Measurements from ENCODE around the gene SH2D6. TPM values are rescaled to one million over a fixed set of nuclear protein-coding genes. Genes with fewer than 3 reads are reported as not detected.

SH2D6 gene
- polyA plus RNA-seq, 2 of the 4 experiments (the other 2 are of a cell fraction) = 1.4 to 1.8 TPM

DNA sequence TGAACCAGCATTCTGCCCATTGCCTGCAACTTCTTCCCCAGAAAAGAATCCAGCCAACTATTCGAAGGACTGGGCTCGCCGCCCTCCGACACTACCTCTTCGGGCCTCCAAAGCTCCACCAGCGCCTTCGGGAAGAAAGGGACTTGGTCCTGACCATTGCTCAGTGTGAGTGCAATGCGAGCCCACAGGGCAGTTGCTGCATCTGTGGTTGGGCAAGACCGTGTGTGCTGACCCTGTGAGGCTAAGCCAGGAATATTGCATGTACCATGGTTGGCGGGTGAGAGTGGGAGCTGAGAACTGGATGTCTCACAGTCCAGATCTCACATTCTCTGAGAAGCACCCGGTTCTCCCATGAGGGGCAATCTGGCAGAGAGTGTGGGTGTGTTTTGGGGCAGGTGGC is 47.5 kb upstream of the SH2D6 start:
- CTCF ChIA-PET = interaction anchor here (0.8 to 3.2 kb wide), 11 partner anchors 10 to 181 kb away, joined by 3 to 15 read pairs (median 5); partner anchors contain the start of genes ELMOD3 and RETSAT

DNA sequence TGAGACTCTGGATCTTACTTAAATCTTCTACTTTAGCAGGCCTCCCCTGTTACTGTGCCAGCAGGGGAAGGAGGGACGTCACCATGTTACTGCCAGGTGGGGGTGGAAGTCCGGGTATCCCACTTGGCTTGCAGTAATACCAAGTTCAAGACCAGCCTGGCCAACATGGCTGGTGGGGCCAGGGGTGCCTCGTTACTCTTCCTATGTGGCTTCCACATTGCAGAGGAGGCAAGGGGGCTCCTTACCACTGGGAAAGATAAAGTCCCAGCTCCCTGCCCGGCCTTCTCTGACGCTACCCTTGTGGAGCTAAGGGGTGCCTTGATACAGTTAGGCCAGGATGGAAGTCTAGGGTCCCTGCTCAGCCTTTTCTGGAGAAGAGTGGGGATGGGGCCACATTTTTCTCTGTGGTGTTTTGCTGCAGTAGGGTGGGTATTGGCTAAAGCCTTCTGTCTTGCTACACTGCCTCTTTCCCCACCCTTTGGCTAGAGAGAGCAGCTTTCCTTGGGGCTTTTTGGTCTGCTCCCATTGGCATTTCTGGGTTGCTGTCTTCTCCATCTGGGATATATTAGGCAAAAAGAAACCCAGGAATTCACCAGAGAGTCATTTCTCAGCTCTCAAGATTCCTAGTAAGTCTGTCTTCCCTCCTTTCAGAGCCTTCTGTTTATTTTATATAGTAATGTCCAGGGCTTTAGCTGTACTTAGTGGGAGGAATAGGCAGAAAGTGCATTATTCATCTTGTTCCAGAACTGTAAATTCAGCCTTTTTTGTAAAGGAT is 42.0 kb upstream of the SH2D6 start:
- WGBS (ENCODE audit: missing lambda C conversion rate) = 84% methylated on average over 5 of the region's 5 CpGs
- no peak for FAIRE-seq
- TF ChIP-seq RFX5 (IDR thresholded peaks at IDR 0.05) = no peak
- no peak for TF ChIP-seq FOXS1 (CRISPR knock-in tag; IDR thresholded peaks at IDR 0.05)
- TF ChIP-seq CBX2 (IDR thresholded peaks at IDR 0.05; ENCODE audit: borderline replicate concordance, low read depth) = no peak
- no peak for TF ChIP-seq NPAS2 (CRISPR knock-in tag; IDR thresholded peaks at IDR 0.05; ENCODE audit: borderline replicate concordance)
- no peak for TF ChIP-seq FOSL2 (IDR thresholded peaks at IDR 0.05)
- TF ChIP-seq FOSL2 (CRISPR knock-in tag; IDR thresholded peaks at IDR 0.05) = no peak
- no peak for TF ChIP-seq RNF2 (IDR thresholded peaks at IDR 0.05; ENCODE audit: borderline replicate concordance, low read depth)
- TF ChIP-seq ESRRA (IDR thresholded peaks at IDR 0.05; ENCODE audit: borderline replicate concordance, low read length) = no peak
- TF ChIP-seq MYC (IDR thresholded peaks at IDR 0.05; ENCODE audit: borderline replicate concordance, low read length) = no peak
- no peak for TF ChIP-seq FOSB (CRISPR knock-in tag; IDR thresholded peaks at IDR 0.05)
- no peak for TF ChIP-seq CHD4 (IDR thresholded peaks at IDR 0.05; ENCODE audit: borderline replicate concordance)
- TF ChIP-seq, protein P1, sequence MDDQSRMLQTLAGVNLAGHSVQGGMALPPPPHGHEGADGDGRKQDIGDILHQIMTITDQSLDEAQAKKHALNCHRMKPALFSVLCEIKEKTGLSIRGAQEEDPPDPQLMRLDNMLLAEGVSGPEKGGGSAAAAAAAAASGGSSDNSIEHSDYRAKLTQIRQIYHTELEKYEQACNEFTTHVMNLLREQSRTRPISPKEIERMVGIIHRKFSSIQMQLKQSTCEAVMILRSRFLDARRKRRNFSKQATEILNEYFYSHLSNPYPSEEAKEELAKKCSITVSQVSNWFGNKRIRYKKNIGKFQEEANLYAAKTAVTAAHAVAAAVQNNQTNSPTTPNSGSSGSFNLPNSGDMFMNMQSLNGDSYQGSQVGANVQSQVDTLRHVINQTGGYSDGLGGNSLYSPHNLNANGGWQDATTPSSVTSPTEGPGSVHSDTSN (IDR thresholded peaks at IDR 0.05) = no peak
- no peak for TF ChIP-seq GATA3 (IDR thresholded peaks at IDR 0.05; ENCODE audit: borderline replicate concordance)

More for the DNA sequence above, 47.5 kb upstream of the SH2D6 start:
- POLR2A ChIA-PET = interaction anchor here (2.4 kb wide), 1 partner anchor 16 kb away, joined by 12 read pairs; the partner anchor contains the start of genes ELMOD3 and RETSAT
- no peak overlapping the region for H3K4me3 ChIP-seq
- 92% methylated on average over 11 of the region's 11 CpGs for WGBS (ENCODE audit: missing lambda C conversion rate)
- H3K27ac ChIP-seq = no peak overlapping the region
- DNase-seq (ENCODE audit: low read depth in 1 of 2, low spot score in 1 of 2) (no peak), FAIRE-seq (no peak), ATAC-seq (no peak)
- H3K4me2 ChIP-seq = no peak overlapping the region
- no peaks in the 10 kb centered on the region for H3K9me3 ChIP-seq
- H3K4me1 ChIP-seq = peaks cover 9% of the 10 kb centered on the region; the same call in 2 of the 3 replicates
- no peak for TF ChIP-seq JUN (IDR thresholded peaks at IDR 0.05)
- TF ChIP-seq HEYL (CRISPR knock-in tag; IDR thresholded peaks at IDR 0.05) = no peak
- TF ChIP-seq ZC3H11A (IDR thresholded peaks at IDR 0.05) = no peak
- TF ChIP-seq NFE2L2 (conservative IDR thresholded peaks at IDR 0.05; ENCODE audit: low read length) = no peak
- TF ChIP-seq, protein P2, sequence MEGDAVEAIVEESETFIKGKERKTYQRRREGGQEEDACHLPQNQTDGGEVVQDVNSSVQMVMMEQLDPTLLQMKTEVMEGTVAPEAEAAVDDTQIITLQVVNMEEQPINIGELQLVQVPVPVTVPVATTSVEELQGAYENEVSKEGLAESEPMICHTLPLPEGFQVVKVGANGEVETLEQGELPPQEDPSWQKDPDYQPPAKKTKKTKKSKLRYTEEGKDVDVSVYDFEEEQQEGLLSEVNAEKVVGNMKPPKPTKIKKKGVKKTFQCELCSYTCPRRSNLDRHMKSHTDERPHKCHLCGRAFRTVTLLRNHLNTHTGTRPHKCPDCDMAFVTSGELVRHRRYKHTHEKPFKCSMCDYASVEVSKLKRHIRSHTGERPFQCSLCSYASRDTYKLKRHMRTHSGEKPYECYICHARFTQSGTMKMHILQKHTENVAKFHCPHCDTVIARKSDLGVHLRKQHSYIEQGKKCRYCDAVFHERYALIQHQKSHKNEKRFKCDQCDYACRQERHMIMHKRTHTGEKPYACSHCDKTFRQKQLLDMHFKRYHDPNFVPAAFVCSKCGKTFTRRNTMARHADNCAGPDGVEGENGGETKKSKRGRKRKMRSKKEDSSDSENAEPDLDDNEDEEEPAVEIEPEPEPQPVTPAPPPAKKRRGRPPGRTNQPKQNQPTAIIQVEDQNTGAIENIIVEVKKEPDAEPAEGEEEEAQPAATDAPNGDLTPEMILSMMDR (IDR thresholded peaks at IDR 0.05) = no peak
- no peak for TF ChIP-seq TP53 (CRISPR knock-in tag; IDR thresholded peaks at IDR 0.05)

DNA sequence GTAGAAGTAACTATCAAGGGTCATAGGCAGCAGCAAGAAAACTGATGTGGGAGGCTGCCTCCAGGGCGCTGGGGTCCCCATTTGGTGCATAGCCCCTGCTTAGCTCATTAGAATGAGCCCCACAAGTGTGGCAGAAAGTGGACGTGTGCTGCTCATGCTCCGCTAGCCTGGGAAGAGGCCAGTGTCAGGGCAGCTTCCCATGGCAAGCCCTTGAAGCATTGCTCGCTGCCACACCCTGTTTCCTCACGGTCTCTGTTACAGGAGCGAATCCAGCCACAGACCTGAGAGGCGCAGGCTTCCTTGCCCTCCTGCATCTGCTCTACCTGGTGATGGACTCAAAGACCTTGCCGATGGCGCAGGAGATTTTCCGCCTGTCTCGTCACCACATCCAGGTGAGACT is 41.4 kb upstream of the SH2D6 start:
- no peak overlapping the region for H3K4me2 ChIP-seq
- FAIRE-seq (no peak), DNase-seq (ENCODE audit: low read depth in 1 of 2, low spot score in 1 of 2) (no peak), ATAC-seq (no peak)
- no peak overlapping the region for H3K27ac ChIP-seq
- no peaks in the 10 kb centered on the region for H3K9me3 ChIP-seq
- no peaks in the 10 kb centered on the region for H3K4me1 ChIP-seq
- WGBS (ENCODE audit: missing lambda C conversion rate) = 89% methylated on average over 11 of the region's 11 CpGs
- no peak overlapping the region for H3K4me3 ChIP-seq
- ChIA-PET CTCF (interaction anchor here (0.9 to 1.8 kb wide), 8 partner anchors 11 to 260 kb away, joined by 3 to 7 read pairs (median 4); no protein-coding TSS in a partner anchor), POLR2A (no interaction called here)
- TF ChIP-seq EP300 (IDR thresholded peaks at IDR 0.05) (no peak), MYC (IDR thresholded peaks at IDR 0.05; ENCODE audit: borderline replicate concordance, low read length) (no peak), ZC3H11A (IDR thresholded peaks at IDR 0.05) (no peak), SREBF2 (IDR thresholded peaks at IDR 0.05) (no peak), RARB (CRISPR knock-in tag; IDR thresholded peaks at IDR 0.05) (no peak), BHLHE40 (IDR thresholded peaks at IDR 0.05; ENCODE audit: low read depth, low read length) (no peak)
- TF ChIP-seq, protein P3, sequence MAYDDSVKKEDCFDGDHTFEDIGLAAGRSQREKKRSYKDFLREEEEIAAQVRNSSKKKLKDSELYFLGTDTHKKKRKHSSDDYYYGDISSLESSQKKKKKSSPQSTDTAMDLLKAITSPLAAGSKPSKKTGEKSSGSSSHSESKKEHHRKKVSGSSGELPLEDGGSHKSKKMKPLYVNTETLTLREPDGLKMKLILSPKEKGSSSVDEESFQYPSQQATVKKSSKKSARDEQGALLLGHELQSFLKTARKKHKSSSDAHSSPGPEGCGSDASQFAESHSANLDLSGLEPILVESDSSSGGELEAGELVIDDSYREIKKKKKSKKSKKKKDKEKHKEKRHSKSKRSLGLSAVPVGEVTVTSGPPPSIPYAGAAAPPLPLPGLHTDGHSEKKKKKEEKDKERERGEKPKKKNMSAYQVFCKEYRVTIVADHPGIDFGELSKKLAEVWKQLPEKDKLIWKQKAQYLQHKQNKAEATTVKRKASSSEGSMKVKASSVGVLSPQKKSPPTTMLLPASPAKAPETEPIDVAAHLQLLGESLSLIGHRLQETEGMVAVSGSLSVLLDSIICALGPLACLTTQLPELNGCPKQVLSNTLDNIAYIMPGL (CRISPR knock-in tag; IDR thresholded peaks at IDR 0.05; ENCODE audit: borderline replicate concordance) = no peak
- TF ChIP-seq, protein P4, sequence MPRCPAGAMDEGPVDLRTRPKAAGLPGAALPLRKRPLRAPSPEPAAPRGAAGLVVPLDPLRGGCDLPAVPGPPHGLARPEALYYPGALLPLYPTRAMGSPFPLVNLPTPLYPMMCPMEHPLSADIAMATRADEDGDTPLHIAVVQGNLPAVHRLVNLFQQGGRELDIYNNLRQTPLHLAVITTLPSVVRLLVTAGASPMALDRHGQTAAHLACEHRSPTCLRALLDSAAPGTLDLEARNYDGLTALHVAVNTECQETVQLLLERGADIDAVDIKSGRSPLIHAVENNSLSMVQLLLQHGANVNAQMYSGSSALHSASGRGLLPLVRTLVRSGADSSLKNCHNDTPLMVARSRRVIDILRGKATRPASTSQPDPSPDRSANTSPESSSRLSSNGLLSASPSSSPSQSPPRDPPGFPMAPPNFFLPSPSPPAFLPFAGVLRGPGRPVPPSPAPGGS (IDR thresholded peaks at IDR 0.05) = no peak
- TF ChIP-seq, protein P1 (IDR thresholded peaks at IDR 0.05) = no peak
- TF ChIP-seq, protein P5, sequence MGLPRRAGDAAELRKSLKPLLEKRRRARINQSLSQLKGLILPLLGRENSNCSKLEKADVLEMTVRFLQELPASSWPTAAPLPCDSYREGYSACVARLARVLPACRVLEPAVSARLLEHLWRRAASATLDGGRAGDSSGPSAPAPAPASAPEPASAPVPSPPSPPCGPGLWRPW (IDR thresholded peaks at IDR 0.05) = no peak

More for the DNA sequence above, 42.0 kb upstream of the SH2D6 start:
- H3K9me3 ChIP-seq = no peaks in the 10 kb centered on the region
- no peak overlapping the region for H3K27ac ChIP-seq
- DNase-seq (ENCODE audit: low read depth in 1 of 2, low spot score in 1 of 2) (no peak), ATAC-seq (no peak)
- H3K4me1 ChIP-seq = no peaks in the 10 kb centered on the region
- H3K4me2 ChIP-seq = no peak overlapping the region
- POLR2A ChIA-PET = no interaction called here
- CTCF ChIA-PET = interaction anchor here (0.5 to 3.7 kb wide), 10 partner anchors 12 to 326 kb away, joined by 3 to 24 read pairs (median 4); no protein-coding TSS in a partner anchor
- no peak overlapping the region for H3K4me3 ChIP-seq
